Measurements from ENCODE around the gene TMX1.

The TMX1 gene

GRCh38 chr14:51239813-51240803 lies at the start of gene TMX1:
TMX1 (plus strand) TSS chr14:51240247; CDS start chr14:51240293, 46 bp downstream.
- in situ Hi-C loops (cut with MboI; ENCODE audit: low sequenced_read_pairs), result no loop called here

DNA sequence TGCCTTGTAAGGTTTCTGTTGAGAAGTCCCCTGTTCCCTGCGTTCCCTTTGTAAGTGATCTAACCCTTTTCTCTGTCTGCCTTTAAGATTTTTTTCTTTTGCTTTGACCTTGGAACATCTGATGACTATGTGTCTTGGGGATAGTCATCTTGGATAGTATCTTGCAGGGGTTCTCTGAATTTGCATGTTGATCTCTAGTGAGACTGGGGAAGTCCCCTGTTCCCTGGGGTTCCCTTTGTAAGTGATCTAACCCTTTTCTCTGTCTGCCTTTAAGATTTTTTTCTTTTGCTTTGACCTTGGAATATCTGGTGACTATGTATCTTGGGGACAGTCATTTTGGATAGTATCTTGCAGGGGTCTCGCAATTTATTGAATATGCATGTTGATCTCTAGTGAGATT lies 38.2 kb upstream of the TMX1 start:
- in situ Hi-C loops (cut with MboI; ENCODE audit: low sequenced_read_pairs), result no loop called here

- in situ Hi-C loops (cut with MboI; ENCODE audit: low sequenced_read_pairs), result no loop called here
Measured at GRCh38 chr14:51202914-51203665, 37.0 kb upstream of the TMX1 start.

DNA sequence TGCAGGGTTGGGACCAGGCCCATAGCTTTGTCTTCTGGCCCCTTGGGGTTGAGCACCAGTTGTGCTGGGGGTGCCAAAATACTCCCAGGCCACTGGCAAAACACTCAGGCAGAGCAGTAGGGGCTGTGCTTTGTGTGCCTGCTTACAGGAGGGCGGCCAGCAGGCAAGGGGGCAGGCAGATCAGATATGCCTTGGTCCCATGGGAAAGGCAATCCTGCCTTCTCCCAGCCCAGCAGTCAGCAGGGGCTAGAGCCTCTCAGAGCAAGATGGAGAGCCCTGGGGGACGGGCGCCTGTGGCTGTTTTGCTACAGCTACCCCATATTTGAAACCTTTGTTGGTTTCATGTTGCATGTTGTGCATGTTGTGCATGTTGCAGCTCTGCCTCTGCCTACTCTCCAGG lies 36.2 kb upstream of the TMX1 start:
- in situ Hi-C loops (cut with MboI; ENCODE audit: low sequenced_read_pairs), result no loop called here

- in situ Hi-C loops (cut with MboI; ENCODE audit: low sequenced_read_pairs), result no loop called here
Measured at GRCh38 chr14:51205486-51205885, 34.6 kb upstream of the TMX1 start.

DNA sequence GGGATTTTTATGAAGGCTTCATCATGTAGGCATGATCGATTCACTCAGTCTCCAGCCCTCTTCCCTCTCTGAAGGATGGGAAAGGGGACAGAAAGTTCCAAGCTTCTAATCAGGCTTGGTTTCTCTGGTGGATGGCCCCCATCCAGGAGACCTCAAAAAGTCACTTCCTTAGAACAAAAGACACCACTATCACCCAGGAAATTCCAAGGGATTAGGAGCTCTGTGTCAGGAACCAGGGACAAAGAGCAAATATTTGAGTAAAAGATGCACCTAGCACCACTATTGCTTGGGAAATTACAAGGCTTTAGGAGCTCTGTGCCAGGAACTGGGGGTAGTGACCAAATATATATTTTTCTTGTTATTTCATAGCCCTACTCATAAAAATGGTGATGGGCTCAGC lies 33.6 kb upstream of the TMX1 start:
- in situ Hi-C loops (cut with MboI; ENCODE audit: low sequenced_read_pairs), result no loop called here

DNA sequence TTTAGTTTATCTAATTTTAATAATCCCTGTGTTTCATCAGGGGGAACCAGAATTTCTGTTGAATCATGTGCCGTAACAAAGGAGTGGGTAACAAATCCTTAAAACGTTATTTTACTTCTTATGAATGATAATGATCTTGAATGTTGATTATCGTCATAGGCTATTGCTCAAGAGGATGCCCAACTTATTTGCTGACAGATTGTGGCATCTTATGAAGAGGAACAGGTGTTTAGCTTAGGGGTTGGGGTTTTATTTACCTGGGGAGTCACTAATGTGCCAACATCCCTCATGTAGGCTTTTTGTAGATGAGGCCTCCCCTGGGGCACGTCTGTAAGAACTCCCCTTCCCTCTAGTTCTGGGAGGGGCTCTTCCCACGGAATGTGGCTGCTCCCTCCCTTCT lies 32.4 kb upstream of the TMX1 start:
- in situ Hi-C loops (cut with MboI; ENCODE audit: low sequenced_read_pairs), result no loop called here

DNA sequence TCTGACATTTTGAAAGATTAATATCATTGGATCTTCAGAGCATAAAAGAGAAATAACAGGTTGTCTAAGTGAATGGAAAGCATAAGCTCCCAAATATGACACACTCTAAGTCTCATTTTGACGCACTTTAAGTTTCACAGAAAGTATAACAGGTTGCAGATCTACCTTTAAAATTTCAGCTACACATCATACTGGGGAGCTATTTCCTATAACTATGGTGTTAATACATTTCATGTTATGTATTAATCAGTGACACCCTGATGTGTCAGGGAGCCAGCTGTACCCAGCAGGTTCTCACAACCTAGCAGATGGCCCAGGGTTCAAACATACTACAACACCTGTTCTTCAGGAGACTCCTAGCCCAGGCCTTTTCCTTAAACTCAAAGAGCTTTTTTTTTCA lies 31.1 kb upstream of the TMX1 start:
- in situ Hi-C loops (cut with MboI; ENCODE audit: low sequenced_read_pairs), result no loop called here

GRCh38 chr14:51209457-51209856 lies 30.6 kb upstream of the TMX1 start:
- in situ Hi-C loops (cut with MboI; ENCODE audit: low sequenced_read_pairs), result no loop called here

DNA sequence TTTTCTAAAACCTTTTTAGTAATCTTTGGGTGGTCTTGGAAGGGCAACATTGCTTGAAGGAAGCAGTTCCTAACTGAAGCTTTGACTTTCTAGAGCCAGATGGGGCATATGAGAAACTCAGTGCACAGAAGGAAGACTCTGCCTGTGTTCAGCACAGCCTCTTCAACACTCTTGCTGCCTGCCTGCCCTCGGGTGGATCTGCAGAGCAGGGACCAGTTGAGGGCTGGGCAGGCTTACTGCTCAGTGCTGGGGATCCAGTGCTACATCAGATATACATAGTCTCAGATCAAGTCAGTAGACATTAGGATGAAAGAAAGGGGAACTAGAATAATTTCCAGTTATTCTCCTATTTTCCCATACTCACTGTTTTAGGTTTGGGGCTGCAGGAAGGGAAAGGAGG lies 29.5 kb upstream of the TMX1 start:
- in situ Hi-C loops (cut with MboI; ENCODE audit: low sequenced_read_pairs), result no loop called here

GRCh38 chr14:51211149-51211548 lies 28.9 kb upstream of the TMX1 start:
- in situ Hi-C loops (cut with MboI; ENCODE audit: low sequenced_read_pairs), result no loop called here

DNA sequence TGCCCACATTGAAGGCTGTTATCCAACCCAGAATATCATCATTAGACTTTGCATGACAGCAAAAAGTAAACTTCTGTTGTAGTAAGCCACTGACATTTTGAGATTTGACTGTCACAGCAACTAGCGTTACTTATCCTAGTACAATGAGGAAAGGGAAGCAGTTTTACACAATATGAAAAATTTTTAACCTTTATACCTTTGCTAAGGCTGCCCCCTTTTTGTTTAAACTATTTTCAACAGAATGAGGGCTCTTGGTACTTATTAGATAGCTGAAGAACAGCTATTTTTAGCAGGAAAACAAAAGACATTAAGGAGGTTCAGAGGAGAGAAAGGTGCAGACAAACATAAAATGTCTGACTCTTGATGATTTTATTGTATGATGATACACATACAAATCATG lies 23.4 kb upstream of the TMX1 start:
- in situ Hi-C loops (cut with MboI; ENCODE audit: low sequenced_read_pairs), result no loop called here

DNA sequence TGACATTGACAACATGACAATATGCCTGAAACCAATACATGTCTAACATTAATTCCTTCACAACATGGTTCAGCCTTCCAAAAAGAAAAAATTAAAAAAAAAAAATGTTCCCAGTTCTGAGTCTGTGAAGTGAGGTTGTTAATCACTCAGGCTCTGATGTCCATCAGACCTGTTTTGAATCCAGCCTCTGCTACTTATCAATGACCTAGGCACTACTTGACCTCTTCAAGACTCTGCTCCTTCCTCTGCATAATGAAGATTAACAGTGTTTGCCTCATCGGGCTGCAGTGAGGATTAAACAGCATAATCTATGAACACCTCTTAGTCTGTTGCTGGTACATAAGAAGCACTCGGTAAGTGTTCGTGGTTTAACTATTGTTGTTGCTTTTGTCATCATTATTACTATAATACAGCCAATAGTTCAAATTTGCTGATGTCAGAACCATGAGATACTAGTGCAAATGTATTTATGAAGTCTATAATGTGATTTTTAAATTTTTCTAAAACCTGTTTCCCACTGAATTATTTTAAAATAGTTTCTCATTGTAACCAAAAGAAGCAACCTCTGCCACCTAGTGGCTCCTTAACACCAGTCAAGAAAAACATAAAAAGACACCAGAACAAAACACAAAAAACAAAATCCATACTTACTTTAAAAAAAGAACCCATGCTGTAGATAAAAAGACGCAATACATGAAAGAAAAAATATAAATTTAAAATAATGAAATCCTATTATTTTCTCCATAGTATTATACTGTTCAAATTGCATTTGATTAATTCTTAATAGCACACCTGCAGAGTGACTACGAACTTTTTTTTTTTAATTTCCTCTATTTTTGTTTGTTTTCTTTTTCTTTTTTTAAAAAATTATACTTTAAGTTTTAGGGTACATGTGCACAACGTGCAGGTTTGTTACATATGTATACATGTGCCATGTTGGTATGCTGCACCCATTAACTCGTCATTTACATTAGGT lies 20.3 kb upstream of the TMX1 start:
- in situ Hi-C loops (cut with MboI; ENCODE audit: low sequenced_read_pairs), result loop anchor here (10.0 kb wide), 1 partner anchor 265 kb away; no protein-coding TSS in a partner anchor

DNA sequence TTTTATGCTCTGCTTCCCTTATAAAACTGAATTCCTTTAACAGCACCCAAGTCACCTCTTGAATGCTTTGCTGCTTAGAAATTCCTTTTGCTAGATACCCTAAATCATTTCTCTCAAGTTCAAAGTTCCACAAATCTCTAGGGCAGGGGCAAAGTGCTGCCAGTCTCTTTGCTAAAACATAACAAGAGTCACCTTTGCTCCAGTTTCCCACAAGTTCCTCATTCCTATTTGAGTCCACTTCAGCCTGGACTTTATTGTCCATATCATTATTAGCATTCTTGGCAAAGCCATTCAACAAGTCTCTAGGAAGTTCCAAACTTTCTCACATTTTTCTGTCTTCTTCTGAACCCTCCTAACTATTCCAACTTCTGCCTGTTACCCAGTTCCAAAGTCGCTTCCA lies 16.6 kb upstream of the TMX1 start:
- in situ Hi-C loops (cut with MboI; ENCODE audit: low sequenced_read_pairs), result loop anchor here (10.0 kb wide), 1 partner anchor 269 kb away; no protein-coding TSS in a partner anchor

DNA sequence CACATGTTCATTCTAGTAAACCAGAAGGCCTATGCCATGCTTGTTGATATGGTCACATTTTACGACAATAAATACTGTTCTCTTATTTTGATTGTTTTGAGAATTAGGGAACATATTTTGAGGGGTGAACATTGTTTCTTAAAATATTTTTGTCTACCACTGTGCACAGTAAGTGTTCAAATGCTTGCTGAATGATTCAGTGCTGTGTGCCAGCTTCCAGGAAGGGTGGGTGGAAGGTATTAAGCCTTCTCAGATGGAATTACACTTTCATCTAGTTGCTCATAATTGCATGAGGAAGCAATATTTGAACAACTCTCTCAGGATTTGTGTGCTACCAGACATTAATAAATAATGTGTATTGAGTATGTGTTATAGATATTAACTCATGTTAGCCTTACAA lies 15.5 kb upstream of the TMX1 start:
- in situ Hi-C loops (cut with MboI; ENCODE audit: low sequenced_read_pairs), result loop anchor here (10.0 kb wide), 1 partner anchor 270 kb away; no protein-coding TSS in a partner anchor

DNA sequence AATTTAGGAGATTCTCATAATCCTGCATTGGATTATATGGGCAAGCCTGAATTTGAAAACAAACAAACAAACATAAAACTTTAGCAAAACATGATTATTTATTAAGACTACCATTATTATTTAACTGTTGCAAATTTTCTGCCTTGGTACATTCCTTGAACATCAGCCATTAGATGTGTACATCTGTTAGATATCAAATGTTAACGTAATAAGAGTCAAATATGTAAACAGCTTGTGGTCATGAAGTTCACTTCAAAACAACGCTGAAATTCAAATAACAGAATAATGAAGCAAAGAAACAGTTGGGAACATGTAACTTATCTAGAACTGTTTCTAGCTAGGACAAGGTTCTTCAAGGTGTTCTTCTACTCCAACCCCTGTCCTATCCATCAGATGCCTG lies 14.3 kb upstream of the TMX1 start:
- in situ Hi-C loops (cut with MboI; ENCODE audit: low sequenced_read_pairs), result loop anchor here (10.0 kb wide), 1 partner anchor 271 kb away; no protein-coding TSS in a partner anchor

DNA sequence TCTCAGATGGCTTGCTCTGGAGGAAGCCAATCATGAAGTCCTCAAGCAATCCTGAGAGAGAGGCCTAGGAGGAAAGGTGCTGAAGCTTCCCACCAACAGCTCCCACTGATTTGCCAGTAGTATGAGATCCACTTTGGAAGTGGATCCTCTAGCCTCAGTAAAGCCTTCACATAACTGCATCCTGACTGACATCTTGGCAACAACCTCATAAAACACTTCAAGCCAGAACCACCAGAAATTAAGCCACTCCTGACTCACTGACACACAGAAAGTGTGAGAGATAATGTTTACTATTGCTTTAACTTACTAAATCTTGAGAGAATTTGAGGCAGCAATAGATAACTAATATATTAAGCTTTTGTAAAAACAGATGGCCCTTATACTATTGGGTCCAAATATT lies 11.7 kb upstream of the TMX1 start:
- in situ Hi-C loops (cut with MboI; ENCODE audit: low sequenced_read_pairs), result loop anchor here (10.0 kb wide), 1 partner anchor 274 kb away; no protein-coding TSS in a partner anchor

DNA sequence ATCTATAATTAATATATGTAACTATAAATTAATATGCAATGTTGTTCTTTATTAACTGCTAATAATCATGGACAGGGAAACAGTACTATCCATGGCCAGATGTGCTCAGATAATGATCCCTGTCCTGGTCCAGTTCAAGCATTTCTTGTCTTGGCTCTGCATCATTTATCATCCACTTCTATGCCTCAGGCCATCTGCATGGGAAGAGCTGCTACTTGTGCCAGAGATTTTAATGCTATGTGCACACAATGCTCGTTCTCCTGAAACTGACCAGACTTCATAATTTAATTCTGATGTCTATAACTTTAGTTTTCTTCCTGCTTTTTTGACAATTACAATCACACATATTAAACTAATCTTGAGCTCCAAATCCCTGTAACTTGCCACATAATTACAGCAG lies 11.2 kb upstream of the TMX1 start:
- in situ Hi-C loops (cut with MboI; ENCODE audit: low sequenced_read_pairs), result loop anchor here (10.0 kb wide), 1 partner anchor 274 kb away; no protein-coding TSS in a partner anchor

DNA sequence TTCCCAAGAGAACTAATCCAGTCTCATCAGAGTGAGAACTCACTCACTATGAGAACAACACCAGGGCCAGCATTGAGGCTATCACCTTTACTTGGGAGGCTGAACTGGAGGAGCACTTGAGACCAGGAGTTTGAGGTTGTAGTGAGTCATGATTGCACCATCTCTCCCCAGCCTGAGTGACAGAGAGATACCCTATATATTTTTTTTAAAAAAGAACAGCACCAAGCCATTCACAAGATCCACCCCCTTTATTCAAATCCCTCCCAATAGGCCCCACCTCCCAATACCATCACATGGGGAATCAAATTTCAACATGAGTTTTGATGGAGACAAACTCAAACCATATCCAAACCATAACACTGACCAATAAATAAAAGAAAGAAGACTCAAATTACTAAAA lies 3.7 kb upstream of the TMX1 start:
- in situ Hi-C loops (cut with MboI; ENCODE audit: low sequenced_read_pairs), result no loop called here

- in situ Hi-C loops (cut with MboI; ENCODE audit: low sequenced_read_pairs), result no loop called here
Measured at GRCh38 chr14:51240804-51241380, 845 bp downstream of the TMX1 start.
